Endothelial cell (in vitro differentiated cells): ENCODE data around the gene PDE4D. TPM values are rescaled to one million over a fixed set of nuclear protein-coding genes. Genes with fewer than 3 reads are reported as not detected.
"Not testable (repeated sequence)": the region's sequence is repeated elsewhere in the genome, so short reads cannot be mapped to it uniquely, and the experiment has no call there.

Source experiments
- DNase-seq: peaks from one replicate; pipeline ENCODE4 v3.0.0; 2021; ENCODE audit warnings: low spot score
- H3K27ac Mint-ChIP-seq: one replicate; pipeline ENCODE4 v1.8.0; 2021; ENCODE audit warnings: mixed read lengths, inconsistent platforms; ENCODE audit not compliant: unreplicated experiment
- H3K27me3 Mint-ChIP-seq: one replicate; pipeline ENCODE4 v1.8.0; 2021; ENCODE audit warnings: mild to moderate bottlenecking, moderate library complexity, mixed read lengths, inconsistent platforms; ENCODE audit not compliant: unreplicated experiment
- H3K36me3 Mint-ChIP-seq: one replicate; pipeline ENCODE4 v1.8.0; 2021; ENCODE audit warnings: mild to moderate bottlenecking, low read depth, mixed read lengths, inconsistent platforms; ENCODE audit not compliant: unreplicated experiment
- H3K4me1 Mint-ChIP-seq: one replicate; pipeline ENCODE4 v1.8.0; 2021; ENCODE audit warnings: mild to moderate bottlenecking, mixed read lengths, inconsistent platforms; ENCODE audit not compliant: unreplicated experiment
- H3K4me3 Mint-ChIP-seq: one replicate; pipeline ENCODE4 v1.8.0; 2021; ENCODE audit warnings: mild to moderate bottlenecking, mixed read lengths, inconsistent platforms; ENCODE audit not compliant: unreplicated experiment
- H3K9me3 Mint-ChIP-seq: one replicate; pipeline ENCODE4 v1.8.0; 2021; ENCODE audit warnings: mixed read lengths, inconsistent platforms; ENCODE audit not compliant: unreplicated experiment
- total RNA-seq: library from RNA; stranded (reverse); fragmentation: NEBNext Ultra II Directional; extraction: Animal tissue kit (Norgen Biotek cat#: 25700); gene quantifications from one replicate; pipeline ENCODE4 v1.2.1, GENCODE V29; 2021; ENCODE audit not compliant: unreplicated experiment
- TF ChIP-seq, protein P1 (sequence below): fragments of 200-600 bp; sonication (generic); IDR thresholded peaks from one replicate; pipeline ENCODE4 v1.5.0; 2021; ENCODE audit warnings: antibody characterized with exemption; ENCODE audit not compliant: unreplicated experiment

Gene PDE4D
- total RNA-seq, 1 donor from 2014 or later = 9.4 TPM

DNA sequence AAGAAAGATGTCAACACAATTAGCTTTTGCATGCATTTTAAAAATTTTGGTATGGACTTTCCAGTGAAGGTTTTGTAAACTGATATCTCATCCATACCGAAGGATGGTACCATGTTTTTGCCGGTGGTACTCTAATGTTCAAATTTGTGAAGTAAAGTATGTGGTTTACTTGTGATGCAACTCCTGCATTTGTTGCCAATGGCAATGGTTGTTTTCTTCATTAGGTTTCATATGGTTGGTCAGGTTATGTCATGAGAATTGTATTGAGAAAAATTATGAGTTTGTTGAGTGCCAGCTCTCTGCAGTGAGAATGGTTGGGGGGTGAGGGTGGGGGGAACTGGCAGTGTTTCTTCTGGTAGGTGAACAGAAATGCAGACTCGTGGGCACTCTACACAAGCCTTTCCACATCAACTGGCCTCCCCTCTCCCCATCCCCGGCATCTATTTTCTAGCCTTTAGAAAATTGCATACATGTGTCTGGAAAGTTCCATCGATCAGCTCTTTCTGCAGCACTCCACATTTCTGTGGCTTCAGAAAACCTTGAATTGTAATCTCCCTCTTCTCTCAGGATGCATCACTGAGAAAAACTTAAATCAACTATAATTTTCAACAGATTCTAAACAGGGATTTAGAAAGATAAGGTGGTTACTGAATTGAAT, 107.7 kb downstream of the PDE4D start:
- Mint-ChIP-seq H3K36me3 (no peaks in the 10 kb centered on the region), H3K4me1 (peaks cover 24% of the 10 kb centered on the region), H3K27ac (no peak overlapping the region), H3K27me3 (no peaks in the 10 kb centered on the region), H3K9me3 (no peaks in the 10 kb centered on the region), H3K4me3 (no peak overlapping the region)
- TF ChIP-seq, protein P1, sequence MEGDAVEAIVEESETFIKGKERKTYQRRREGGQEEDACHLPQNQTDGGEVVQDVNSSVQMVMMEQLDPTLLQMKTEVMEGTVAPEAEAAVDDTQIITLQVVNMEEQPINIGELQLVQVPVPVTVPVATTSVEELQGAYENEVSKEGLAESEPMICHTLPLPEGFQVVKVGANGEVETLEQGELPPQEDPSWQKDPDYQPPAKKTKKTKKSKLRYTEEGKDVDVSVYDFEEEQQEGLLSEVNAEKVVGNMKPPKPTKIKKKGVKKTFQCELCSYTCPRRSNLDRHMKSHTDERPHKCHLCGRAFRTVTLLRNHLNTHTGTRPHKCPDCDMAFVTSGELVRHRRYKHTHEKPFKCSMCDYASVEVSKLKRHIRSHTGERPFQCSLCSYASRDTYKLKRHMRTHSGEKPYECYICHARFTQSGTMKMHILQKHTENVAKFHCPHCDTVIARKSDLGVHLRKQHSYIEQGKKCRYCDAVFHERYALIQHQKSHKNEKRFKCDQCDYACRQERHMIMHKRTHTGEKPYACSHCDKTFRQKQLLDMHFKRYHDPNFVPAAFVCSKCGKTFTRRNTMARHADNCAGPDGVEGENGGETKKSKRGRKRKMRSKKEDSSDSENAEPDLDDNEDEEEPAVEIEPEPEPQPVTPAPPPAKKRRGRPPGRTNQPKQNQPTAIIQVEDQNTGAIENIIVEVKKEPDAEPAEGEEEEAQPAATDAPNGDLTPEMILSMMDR = no peak
- DNase-seq = no peak

DNA sequence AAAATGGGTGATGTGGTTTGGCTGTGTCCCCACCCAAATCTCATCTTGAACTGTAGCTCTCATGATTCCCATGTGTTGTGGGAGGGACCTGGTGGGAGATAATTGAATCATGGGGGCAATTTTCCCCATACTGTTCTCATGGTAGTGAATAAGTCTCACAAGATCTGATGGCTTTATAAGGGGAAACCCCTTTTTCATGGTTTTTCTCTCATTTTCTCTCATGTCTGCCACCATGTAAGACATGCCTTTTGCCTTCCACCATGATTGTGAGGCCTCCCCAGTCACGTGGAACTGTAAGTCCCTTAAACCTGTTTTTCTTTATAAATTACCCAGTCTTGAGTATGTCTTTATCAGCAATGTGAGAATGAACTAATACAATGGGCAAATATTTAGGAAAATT, 108.8 kb downstream of the PDE4D start:
- H3K27me3 Mint-ChIP-seq, H3K9me3 Mint-ChIP-seq, H3K27ac Mint-ChIP-seq, H3K36me3 Mint-ChIP-seq, H3K4me3 Mint-ChIP-seq, DNase-seq: not testable (repeated sequence)
- H3K4me1 Mint-ChIP-seq = peaks cover 13% of the 10 kb centered on the region

DNA sequence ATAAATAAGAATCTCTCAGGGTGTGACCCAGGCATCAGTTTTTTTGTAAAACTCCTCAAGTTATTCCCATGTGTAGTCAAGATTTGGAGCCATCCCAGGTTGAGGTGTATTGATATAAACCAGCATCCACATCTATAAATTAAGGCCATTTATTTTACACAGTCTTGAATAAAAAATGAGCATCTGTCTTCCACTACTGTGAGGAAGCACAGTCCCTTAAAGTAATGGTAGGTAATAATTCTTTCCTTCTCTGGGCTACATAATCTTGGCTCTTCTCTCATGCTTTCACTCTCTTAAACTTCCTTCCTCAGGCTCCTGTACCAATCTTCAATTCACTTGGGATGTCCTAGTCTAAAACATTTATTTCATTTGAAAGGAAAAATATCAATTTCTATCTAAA, 110.3 kb downstream of the PDE4D start:
- peaks cover 10% of the 10 kb centered on the region for H3K4me1 Mint-ChIP-seq
- DNase-seq = no peak
- no peaks in the 10 kb centered on the region for H3K36me3 Mint-ChIP-seq
- no peaks in the 10 kb centered on the region for H3K9me3 Mint-ChIP-seq
- H3K27ac Mint-ChIP-seq = no peak overlapping the region
- no peak overlapping the region for H3K4me3 Mint-ChIP-seq
- TF ChIP-seq, protein P1 = no peak
- no peaks in the 10 kb centered on the region for H3K27me3 Mint-ChIP-seq

DNA sequence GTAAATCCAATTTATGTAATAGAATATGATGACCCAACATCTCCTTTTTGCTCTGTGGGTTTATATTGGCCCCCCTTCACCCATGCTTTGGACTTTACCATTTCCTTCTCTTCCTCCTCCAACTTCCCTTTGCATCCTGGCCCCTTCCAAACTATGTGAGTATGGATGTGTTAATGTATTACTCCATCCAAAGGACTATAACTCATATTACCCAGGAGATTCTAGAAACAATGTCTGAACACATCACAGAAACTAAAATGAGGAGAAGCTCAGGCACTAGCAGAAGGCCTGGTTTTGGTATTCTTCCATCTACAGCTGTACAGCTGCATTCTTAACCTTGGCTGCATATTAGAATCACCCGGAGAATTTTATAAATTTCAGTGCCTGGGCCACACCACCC, 110.7 kb downstream of the PDE4D start:
- no peaks in the 10 kb centered on the region for H3K9me3 Mint-ChIP-seq
- peaks cover 10% of the 10 kb centered on the region for H3K4me1 Mint-ChIP-seq
- H3K27ac Mint-ChIP-seq = no peak overlapping the region
- no peaks in the 10 kb centered on the region for H3K27me3 Mint-ChIP-seq
- H3K36me3 Mint-ChIP-seq = no peaks in the 10 kb centered on the region
- no peak overlapping the region for H3K4me3 Mint-ChIP-seq
- TF ChIP-seq, protein P1 = no peak
- DNase-seq = no peak

DNA sequence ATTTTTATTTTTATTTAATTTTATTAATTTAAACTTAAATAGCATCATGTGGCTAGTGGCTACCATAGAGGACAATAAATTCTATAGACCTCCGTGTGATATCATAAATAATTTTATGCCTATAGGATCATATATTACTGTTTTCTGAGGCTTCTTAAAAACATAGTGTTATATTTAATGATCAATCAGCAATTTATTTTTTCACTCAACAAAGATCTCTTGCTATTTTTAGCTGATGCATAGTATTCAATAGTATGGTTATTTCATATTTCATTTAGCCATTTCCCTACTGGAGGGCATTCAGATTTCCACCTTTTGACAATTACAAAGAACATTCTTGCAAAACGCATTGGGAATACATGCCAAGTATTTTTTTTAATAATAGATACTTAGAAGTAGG, 114.1 kb downstream of the PDE4D start:
- Mint-ChIP-seq H3K27ac (no peak overlapping the region), H3K27me3 (peaks cover 2% of the 10 kb centered on the region), H3K4me3 (no peak overlapping the region), H3K36me3 (no peaks in the 10 kb centered on the region), H3K4me1 (peaks cover 10% of the 10 kb centered on the region), H3K9me3 (no peaks in the 10 kb centered on the region)
- TF ChIP-seq, protein P1 = no peak
- no peak for DNase-seq
